Skeletal muscle tissue (tissue), 4 donors: ENCODE data around the gene PDLIM7. TPM values are rescaled to one million over a fixed set of nuclear protein-coding genes. Genes with fewer than 3 reads are reported as not detected.

Experiments used
- H3K27ac ChIP-seq: one replicate; pipeline ENCODE4 v1.7.0; 2013; ENCODE audit warnings: mild to moderate bottlenecking, low read depth, low read length, inconsistent platforms
- H3K27me3 ChIP-seq, 3 donors: one replicate each; pipeline ENCODE4 v1.7.0; 2013; ENCODE audit warnings: low read length in 3 of 3; ENCODE audit not compliant: control insufficient read depth in 3 of 3, insufficient read depth in 3 of 3
- H3K36me3 ChIP-seq, 3 donors: one replicate each; pipeline ENCODE4 v1.7.0; 2013; ENCODE audit warnings: low read length in 3 of 3; ENCODE audit not compliant: control insufficient read depth in 3 of 3, insufficient read depth in 3 of 3
- H3K4me1 ChIP-seq, 3 donors: one replicate each; pipeline ENCODE4 v1.7.0; 2013; ENCODE audit warnings: low read length in 3 of 3, mild to moderate bottlenecking in 3 of 3; ENCODE audit not compliant: control insufficient read depth in 3 of 3, insufficient read depth in 3 of 3
- H3K4me3 ChIP-seq, 3 donors: one replicate each; pipeline ENCODE4 v1.7.0; 2013; ENCODE audit warnings: low read length in 3 of 3
- H3K9ac ChIP-seq, 3 donors: one replicate each; pipeline ENCODE4 v1.7.0; 2013; ENCODE audit warnings: low read length in 3 of 3, mild to moderate bottlenecking in 3 of 3, moderate library complexity in 2 of 3, low read depth in 1 of 3
- H3K9me3 ChIP-seq, 3 donors: one replicate each; pipeline ENCODE4 v1.7.0; 2013; ENCODE audit warnings: low read length in 3 of 3; ENCODE audit not compliant: control insufficient read depth in 3 of 3
- total RNA-seq: library from RNA; depleted of rRNA; stranded (reverse); fragments of >200 nt; gene quantifications from one replicate; pipeline ENCODE4 v1.2.3, GENCODE V29; 2014
- donor health status: Osteomylitis.

PDLIM7 gene
- total RNA-seq, 1 donor from 2014 or later = 44.9 TPM

DNA sequence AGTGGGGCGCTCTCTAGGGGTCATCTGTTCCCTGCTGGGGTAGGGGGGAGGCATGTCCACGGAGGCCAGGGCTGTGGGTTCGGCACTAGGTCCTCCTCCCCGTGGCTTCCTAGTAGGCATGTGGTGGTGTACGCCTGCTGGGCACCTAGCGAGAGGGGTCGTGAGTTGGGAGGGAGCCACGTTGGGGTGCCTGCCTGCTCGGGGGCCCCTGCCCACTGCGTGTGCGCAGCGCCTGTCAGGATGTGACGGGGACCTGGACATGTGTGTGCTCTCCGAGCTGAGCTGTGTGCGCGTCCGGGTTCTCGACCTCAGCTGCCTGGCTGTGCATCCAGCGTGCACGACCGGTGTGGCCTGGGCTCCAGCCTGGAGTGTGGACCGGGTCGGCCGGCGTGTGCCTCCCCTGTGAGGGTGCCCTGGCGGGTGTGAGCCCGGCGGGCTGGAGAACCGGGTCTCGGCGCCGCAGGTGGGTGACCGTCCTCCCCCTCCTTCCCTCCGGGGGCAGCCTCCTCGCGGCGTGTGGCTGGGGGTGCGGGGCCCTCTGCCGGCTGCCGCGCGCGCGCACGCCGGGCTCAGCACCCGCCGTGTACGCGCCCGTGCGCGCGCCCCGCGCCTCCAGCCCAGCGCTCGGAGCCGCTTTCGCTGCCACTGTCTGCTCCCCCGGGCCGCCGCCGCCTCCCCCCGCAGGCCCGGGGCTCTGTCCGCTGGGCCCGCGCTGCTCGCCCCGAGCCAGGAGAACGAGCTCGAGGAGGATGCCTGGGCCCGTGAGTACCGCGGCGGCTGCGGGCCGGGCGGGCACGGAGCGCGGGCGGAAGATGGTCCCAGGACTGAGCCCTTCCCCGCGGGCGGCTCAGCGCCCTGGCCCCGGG lies 51.0 kb downstream of the PDLIM7 start, which contains the start of gene PRR7:
PRR7 (plus strand) TSS at position 615 of the 866 bp plus-strand sequence. CDS start 8,254 bp downstream, outside the sequence.
- H3K27me3 ChIP-seq = peaks cover 4 to 29% (median 26%) of the 10 kb centered on the region in 3 donors
- H3K36me3 ChIP-seq = peaks cover 0 to 2% (median 0%) of the 10 kb centered on the region in 3 donors
- peak within 1 kb of the TSS; percentile 53 to 79 (median 68) for H3K9ac ChIP-seq
- peak within 1 kb of the TSS; percentile 65 to 78 (median 71) for H3K4me3 ChIP-seq
- no peak within 1 kb of the TSS for H3K27ac ChIP-seq
- H3K4me1 ChIP-seq = peaks cover 14 to 23% (median 16%) of the 10 kb centered on the region in 3 donors
- H3K9me3 ChIP-seq = no peaks in the 10 kb centered on the region

DNA sequence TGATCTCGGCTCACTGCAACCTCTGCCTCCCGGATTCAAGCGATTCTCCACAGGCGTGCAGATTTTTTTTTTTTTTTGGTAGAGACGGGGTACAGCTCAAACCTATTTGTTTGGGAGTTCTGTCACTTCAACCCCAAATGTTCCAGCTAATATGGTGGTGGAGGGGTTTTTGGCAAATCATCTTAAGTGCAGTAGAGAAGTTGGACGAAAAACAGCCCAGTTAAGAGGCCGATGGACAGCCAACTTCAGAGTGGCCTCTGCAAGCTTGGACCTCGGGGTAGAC lies 51.5 kb downstream of the PDLIM7 start:
- H3K9ac ChIP-seq = peak overlapping the region; percentile 53 to 79 (median 68)
- H3K36me3 ChIP-seq = peaks cover under 1 to 3% (median under 1%) of the 10 kb centered on the region in 3 donors
- peak overlapping the region; percentile 65 to 78 (median 71) for H3K4me3 ChIP-seq
- H3K4me1 ChIP-seq = peaks cover 14 to 23% (median 16%) of the 10 kb centered on the region in 3 donors
- H3K27ac ChIP-seq = no peak overlapping the region
- H3K9me3 ChIP-seq = no peaks in the 10 kb centered on the region
- peaks cover 4 to 26% (median 22%) of the 10 kb centered on the region in 3 donors for H3K27me3 ChIP-seq

DNA sequence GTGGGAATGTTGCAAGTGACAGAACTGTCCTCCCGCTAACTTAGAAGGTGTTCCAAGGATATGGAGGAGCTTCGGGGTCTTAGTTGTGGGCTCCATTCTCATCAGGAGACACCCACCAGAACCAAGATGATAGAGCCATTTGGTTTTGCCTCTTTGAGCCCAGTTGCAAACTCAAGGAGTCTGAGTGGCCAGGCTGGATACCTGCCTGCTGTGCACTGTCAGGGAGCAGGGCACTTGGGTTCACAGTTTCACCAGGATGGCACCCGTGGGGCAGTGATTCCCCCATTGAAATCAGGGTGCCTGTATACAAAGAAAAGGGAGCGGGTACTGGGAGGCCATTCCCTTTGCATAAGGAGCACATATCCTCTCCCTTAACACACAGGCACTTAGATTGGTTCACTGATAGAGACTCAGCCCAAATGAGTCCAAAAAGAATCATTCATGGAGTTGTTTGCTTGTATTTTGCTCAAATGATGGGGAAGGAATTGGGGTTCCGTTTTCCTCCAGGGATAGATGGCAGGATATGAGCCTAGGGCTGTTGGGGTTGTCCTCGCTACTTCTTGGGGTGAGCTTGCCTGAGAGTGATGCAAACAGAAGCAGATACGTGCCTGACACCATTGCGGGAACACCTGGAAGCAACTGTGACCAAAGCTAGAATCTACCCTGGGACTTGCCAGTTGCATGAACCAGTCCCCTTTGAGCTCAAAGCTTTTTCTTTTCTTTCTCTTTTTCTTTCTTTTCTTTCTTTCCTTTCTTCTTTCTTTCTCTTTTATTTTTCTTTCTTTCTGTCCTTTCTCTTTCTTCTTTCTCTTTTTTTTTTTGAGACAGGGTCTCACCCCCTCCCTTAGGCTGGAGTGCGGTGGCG lies 52.1 kb downstream of the PDLIM7 start:
- Histone ChIP-seq H3K9ac (no peak overlapping the region), H3K27ac (no peak overlapping the region), H3K9me3 (no peaks in the 10 kb centered on the region), H3K36me3 (peaks cover 5 to 7% (median 6%) of the 10 kb centered on the region in 3 donors), H3K27me3 (peaks cover 4 to 20% (median 17%) of the 10 kb centered on the region in 3 donors), H3K4me3 (no peak overlapping the region), H3K4me1 (peaks cover 14 to 23% (median 16%) of the 10 kb centered on the region in 3 donors)

DNA sequence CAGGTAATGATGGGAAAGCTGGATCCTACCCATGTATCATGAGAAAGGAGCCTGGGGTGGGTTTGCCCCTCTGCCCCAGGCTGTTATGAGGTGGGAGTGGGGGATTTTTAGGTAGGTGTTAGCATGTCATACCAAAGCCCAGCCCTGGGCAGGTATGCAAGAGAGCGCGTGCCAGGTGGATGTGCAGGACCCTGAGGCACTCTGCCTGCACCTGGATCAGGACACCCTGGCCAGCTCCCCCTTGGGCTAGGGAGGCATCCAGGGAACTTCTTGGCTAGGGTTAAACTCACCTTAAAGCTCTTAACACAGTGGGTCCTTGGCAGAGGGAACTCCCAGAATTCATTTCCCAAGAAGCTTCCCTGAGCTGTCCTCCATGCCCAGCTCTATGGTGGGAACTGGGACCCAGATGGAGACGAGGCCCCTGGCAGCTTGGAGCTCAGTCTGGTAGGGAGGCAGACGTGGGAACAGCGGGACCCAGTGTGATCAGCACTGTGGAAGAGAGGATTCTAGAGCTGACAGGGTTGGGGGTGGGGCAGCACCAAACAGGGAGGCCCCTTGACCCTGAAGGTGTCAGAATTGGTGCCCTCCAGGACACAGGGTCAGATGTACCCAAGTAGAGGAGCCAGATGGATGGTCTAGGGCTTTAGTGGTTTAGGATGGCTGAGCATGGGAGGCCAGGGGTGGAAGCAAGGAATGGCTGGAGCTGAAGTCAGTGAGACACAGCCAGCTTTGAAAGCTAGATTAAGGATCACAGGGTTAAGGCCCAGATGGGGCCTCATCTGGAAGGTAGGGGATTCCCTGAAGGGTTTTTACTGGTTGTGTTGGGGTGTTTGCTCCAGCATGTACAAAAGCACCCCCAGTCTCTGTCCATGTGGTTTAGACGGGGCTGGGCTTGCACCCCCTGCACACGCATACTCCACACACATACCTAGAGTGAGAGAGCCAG lies 53.0 kb downstream of the PDLIM7 start:
- Histone ChIP-seq H3K36me3 (peaks cover 8 to 11% (median 10%) of the 10 kb centered on the region in 3 donors), H3K4me3 (no peak overlapping the region), H3K27me3 (peaks cover 4 to 12% (median 11%) of the 10 kb centered on the region in 3 donors), H3K9ac (no peak overlapping the region), H3K9me3 (no peaks in the 10 kb centered on the region), H3K4me1 (peaks cover 14 to 23% (median 16%) of the 10 kb centered on the region in 3 donors), H3K27ac (no peak overlapping the region)

DNA sequence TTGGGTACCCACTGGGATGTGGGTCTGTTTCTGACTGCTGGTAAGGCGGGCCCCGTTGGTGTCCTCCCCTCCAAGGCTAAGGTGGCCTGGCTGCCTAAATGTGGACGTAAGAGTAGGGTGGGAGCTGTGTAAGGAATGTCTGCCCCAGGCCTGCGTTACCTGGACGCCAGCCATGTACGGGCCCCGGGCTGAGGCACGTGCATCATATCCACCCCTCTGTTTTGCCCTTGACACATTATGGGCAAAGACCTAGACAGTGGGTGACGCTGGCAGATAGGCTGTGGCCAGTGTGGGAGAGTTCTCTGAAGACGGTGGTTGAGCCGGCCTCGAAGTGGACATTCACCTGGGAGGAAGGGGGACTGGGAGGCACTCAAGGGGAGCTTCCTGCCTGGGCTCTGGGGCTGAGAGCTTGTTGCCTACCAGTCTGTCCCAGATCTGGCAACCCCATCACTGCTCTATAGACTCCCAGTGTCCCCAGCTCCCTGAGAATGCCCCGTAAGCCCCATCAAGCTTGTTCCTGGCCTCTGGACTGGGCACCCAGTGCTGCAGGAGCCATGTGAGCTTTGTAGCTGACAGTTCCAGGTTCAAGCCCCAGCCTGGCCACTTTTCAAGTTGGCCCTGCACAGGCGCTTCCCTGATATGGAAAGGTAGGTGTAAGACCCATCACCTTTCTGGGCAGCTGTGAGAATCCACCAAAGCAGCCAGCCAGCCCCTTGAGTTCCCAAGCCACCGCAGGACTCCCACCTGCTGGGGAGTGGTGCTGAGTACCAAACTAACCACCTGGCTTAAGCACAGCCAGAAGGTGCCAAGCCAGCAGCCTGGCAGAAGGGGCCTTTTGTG lies 54.0 kb downstream of the PDLIM7 start:
- no peak overlapping the region for H3K4me3 ChIP-seq
- peaks cover 14 to 19% (median 16%) of the 10 kb centered on the region in 3 donors for H3K4me1 ChIP-seq
- peaks cover 4 to 8% (median 6%) of the 10 kb centered on the region in 3 donors for H3K27me3 ChIP-seq

DNA sequence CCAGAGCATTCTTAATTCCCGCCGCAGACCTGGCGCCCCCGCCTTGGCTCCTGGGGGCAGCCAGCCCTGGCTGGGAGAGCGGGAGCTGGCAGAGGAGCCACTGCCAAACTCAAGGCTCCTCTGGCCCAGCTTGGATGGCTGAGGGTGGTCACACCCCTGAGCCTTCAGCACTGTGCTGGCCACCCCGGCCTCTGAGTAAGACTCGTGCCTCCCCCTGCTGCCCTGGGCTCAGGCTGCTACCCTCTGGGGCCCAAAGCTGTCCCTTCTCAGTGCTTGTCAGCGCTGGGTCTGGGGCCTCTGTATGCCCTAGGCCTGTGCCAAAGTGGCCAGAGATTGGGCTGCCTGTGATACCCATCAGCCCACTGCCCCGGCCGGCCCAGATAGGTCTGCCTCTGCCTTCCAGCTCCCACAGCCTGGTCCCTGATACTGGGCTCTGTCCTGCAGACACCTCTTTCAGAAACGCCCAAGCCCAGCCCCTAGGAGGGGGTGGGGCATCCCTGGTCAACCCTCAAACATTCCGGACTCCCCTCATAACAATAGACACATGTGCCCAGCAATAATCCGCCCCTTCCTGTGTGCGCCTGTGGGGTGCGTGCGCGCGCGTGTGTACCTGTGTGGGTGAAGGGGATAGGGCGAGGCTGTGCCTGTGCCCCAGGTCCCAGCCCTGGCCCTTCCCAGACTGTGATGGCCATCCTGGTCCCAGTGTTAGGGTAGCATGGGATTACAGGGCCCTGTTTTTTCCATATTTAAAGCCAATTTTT lies 55.2 kb downstream of the PDLIM7 start:
- Histone ChIP-seq H3K27me3 (peaks cover 0 to 4% (median 0%) of the 10 kb centered on the region in 3 donors), H3K27ac (no peak overlapping the region), H3K36me3 (peaks cover 8 to 25% (median 16%) of the 10 kb centered on the region in 3 donors), H3K4me1 (peaks cover 7 to 8% (median 8%) of the 10 kb centered on the region in 3 donors), H3K4me3 (no peak overlapping the region), H3K9ac (no peak overlapping the region), H3K9me3 (no peaks in the 10 kb centered on the region)

More for the DNA sequence above, 54.0 kb downstream of the PDLIM7 start:
- H3K27ac ChIP-seq = no peak overlapping the region
- H3K36me3 ChIP-seq = peaks cover 8 to 15% (median 11%) of the 10 kb centered on the region in 3 donors
- H3K9ac ChIP-seq = no peak overlapping the region
- H3K9me3 ChIP-seq = no peaks in the 10 kb centered on the region

DNA sequence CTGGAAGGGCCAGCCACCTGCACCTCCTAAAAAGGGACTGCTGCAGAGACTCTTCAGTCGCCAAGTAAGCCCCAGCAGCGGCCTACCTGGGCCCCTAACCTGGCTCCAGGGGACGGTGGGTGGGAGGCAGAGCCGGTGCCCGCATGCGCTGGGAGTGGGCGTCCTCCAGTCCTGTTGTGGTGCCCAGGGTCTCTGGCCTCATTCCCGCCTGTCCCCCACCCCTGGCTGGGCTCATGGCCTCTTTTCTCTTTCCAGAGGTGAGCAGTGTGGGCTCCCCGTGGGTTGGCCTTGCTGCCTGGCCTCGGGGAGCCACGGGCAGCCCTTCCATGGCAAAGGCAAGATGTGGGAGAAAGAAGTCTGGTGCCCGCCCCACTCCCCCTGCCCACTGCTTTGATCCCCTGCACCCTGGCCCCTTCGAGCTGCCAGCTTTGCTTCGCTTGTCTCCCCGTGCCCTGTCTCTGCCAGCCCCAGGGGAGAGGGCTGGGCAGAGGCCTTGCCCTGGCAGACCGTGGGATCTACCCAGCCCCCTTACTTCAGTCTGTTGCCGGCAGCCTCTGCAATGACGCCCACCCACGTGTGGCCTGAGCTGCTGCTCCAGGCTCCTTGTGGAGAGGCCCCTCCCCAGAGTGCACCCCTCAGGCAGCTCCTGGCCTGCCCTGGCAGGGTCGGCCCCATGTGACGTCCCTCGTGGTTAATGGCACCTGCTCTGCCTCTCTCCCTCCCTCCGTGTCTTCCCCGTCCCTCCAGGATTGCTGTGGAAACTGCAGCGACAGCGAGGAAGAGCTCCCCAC lies 56.2 kb downstream of the PDLIM7 start:
- Histone ChIP-seq H3K9ac (no peak overlapping the region), H3K4me3 (no peak overlapping the region), H3K36me3 (peaks cover 13 to 31% (median 23%) of the 10 kb centered on the region in 3 donors), H3K27ac (no peak overlapping the region), H3K27me3 (peaks cover 0 to 2% (median 0%) of the 10 kb centered on the region in 3 donors), H3K9me3 (no peaks in the 10 kb centered on the region), H3K4me1 (peaks cover 3 to 4% (median 3%) of the 10 kb centered on the region in 3 donors)
